LNCaP clone FGC (cell line): ENCODE data around the gene EEF1AKMT1.
"Not testable (repeated sequence)": the region's sequence is repeated elsewhere in the genome, so short reads cannot be mapped to it uniquely, and the experiment has no call there.

Experiments
- DNase-seq: peaks from one replicate; pipeline ENCODE4 v3.0.0-alpha.2; 2011; ENCODE audit warnings: low read depth
- H3K4me3 ChIP-seq: 2 replicates; pipeline ENCODE4 v1.5.1; 2011; ENCODE audit warnings: mild to moderate bottlenecking, low read depth, low read length, control low read depth
- TF ChIP-seq, protein P1 (sequence below): IDR thresholded peaks from 2 replicates; pipeline ENCODE4 v1.5.1; 2012; ENCODE audit warnings: mild to moderate bottlenecking; ENCODE audit not compliant: control insufficient read depth, insufficient read depth; ENCODE audit errors: extremely low read depth

EEF1AKMT1 gene

DNA sequence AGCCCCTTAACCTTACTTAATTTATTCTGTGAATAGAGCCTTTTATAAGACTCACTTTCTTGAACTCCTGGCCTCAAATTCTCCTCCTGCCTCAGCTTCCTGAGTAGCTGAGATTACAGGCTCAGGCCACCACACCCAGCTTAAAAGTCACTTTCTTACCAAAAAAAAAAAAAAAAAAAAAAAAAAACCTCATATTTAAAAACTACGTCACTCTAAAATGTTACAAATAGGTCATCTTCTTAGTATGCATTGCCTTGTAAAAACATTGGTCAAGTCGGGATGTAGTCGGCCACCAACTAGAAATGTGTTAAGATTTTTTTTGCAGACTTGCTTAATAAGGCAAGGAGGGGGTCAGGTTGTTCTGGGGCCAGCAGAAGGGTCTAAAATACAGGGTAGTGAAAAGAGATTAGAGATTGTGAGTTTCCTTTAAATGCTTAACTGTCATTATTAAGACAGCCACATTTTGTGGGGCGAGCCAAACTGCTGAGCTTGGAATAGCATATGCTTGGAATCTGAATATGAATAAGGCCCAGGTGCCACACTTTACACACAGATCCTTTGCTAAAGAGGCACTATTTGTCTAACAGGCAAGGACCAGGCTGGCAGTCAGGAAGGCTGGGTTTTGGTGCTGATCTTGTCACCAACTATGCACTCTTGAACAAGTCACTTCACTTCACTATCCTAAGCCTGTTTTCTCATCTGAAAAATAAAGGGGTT lies 86.7 kb downstream of the EEF1AKMT1 start:
- TF ChIP-seq, protein P1, sequence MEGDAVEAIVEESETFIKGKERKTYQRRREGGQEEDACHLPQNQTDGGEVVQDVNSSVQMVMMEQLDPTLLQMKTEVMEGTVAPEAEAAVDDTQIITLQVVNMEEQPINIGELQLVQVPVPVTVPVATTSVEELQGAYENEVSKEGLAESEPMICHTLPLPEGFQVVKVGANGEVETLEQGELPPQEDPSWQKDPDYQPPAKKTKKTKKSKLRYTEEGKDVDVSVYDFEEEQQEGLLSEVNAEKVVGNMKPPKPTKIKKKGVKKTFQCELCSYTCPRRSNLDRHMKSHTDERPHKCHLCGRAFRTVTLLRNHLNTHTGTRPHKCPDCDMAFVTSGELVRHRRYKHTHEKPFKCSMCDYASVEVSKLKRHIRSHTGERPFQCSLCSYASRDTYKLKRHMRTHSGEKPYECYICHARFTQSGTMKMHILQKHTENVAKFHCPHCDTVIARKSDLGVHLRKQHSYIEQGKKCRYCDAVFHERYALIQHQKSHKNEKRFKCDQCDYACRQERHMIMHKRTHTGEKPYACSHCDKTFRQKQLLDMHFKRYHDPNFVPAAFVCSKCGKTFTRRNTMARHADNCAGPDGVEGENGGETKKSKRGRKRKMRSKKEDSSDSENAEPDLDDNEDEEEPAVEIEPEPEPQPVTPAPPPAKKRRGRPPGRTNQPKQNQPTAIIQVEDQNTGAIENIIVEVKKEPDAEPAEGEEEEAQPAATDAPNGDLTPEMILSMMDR = no peak
- no peak overlapping the region for H3K4me3 ChIP-seq
- DNase-seq = no peak

GRCh38 chr13:20686167-20686566 lies 87.6 kb downstream of the EEF1AKMT1 start:
- H3K4me3 ChIP-seq = no peak overlapping the region
- TF ChIP-seq, protein P1 = no peak
- no peak for DNase-seq

DNA sequence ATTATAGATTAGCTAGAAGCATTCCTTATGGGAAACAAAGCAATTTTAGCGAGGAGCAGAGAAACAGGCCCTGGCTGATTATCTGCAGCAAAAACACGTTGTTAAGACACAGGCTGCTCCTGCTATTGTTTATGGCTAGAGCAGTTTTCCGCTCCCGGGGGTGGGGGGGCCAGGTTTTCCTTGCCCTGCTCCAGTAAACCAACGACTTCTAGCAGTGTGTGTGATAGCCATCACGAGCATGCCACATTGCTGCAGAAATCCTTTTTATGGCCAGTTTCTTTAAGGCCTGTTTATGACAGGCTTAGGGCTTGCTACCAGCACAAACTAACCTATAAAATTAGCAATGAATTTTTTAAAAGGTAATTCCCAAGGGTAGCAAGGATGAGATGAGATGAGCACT lies 88.7 kb downstream of the EEF1AKMT1 start:
- H3K4me3 ChIP-seq = no peak overlapping the region
- no peak for DNase-seq
- TF ChIP-seq, protein P1 = no peak

- no peak for DNase-seq
- H3K4me3 ChIP-seq = no peak overlapping the region
- TF ChIP-seq, protein P1 = no peak
Observed at GRCh38 chr13:20684546-20684945, 89.2 kb downstream of the EEF1AKMT1 start.

- TF ChIP-seq, protein P1 = no peak
- no peak overlapping the region for H3K4me3 ChIP-seq
- no peak for DNase-seq
Observed at GRCh38 chr13:20684041-20684440, 89.7 kb downstream of the EEF1AKMT1 start.

- H3K4me3 ChIP-seq = no peak overlapping the region
- TF ChIP-seq, protein P1 = no peak
- DNase-seq = no peak
Observed at GRCh38 chr13:20682061-20682460, 91.7 kb downstream of the EEF1AKMT1 start.

GRCh38 chr13:20681481-20681880 lies 92.3 kb downstream of the EEF1AKMT1 start:
- H3K4me3 ChIP-seq, DNase-seq: not testable (repeated sequence)
